Jurkat, Clone E6-1 (cell line): ENCODE measurements around the gene TXNDC17.
A peak's percentile ranks its signal among the peaks of the same experiment; 100 is the strongest.
"Not testable (repeated sequence)": the region's sequence is repeated elsewhere in the genome, so short reads cannot be mapped to it uniquely, and the experiment has no call there.

ENCODE experiments used
- DNase-seq: peaks from one replicate; pipeline ENCODE4 v3.0.0-alpha.2; 2011; ENCODE audit warnings: low read depth, low spot score
- H3K4me3 ChIP-seq: 2 replicates; pipeline ENCODE4 v1.5.1; 2011; ENCODE audit warnings: mild to moderate bottlenecking, low read length, control low read depth, moderate library complexity

The TXNDC17 gene

GRCh38 chr17:6656797-6657632, 16.2 kb downstream of the TXNDC17 start:
- peak overlapping the region; percentile 62 for H3K4me3 ChIP-seq
- DNase-seq = peak; percentile 40

GRCh38 chr17:6657633-6658287, 16.9 kb downstream of the TXNDC17 start:
- peak overlapping the region; percentile 62 for H3K4me3 ChIP-seq

GRCh38 chr17:6658411-6658810, 17.6 kb downstream of the TXNDC17 start:
- DNase-seq, H3K4me3 ChIP-seq: not testable (repeated sequence)

More at GRCh38 chr17:6657633-6658287, 16.9 kb downstream of the TXNDC17 start:
- no peak for DNase-seq

GRCh38 chr17:6660101-6660500, 19.2 kb downstream of the TXNDC17 start:
- no peak overlapping the region for H3K4me3 ChIP-seq
- DNase-seq = no peak

- no peak overlapping the region for H3K4me3 ChIP-seq
- DNase-seq = no peak
Measured at GRCh38 chr17:6660805-6661463, 20.1 kb downstream of the TXNDC17 start.

- no peak for DNase-seq
- H3K4me3 ChIP-seq = no peak overlapping the region
Measured at GRCh38 chr17:6661464-6661848, 20.6 kb downstream of the TXNDC17 start.

- DNase-seq, H3K4me3 ChIP-seq: not testable (repeated sequence)
Measured at GRCh38 chr17:6663200-6663599, 22.3 kb downstream of the TXNDC17 start.

- H3K4me3 ChIP-seq = no peak overlapping the region
- DNase-seq = peak; percentile 14
Measured at GRCh38 chr17:6666077-6666521, 25.2 kb downstream of the TXNDC17 start.

- no peak for DNase-seq
- H3K4me3 ChIP-seq = no peak overlapping the region
Measured at GRCh38 chr17:6666557-6666956, 25.7 kb downstream of the TXNDC17 start.

- no peak for DNase-seq
Measured at GRCh38 chr17:6667516-6667915, 26.7 kb downstream of the TXNDC17 start.

GRCh38 chr17:6668219-6668618, 27.4 kb downstream of the TXNDC17 start:
- no peak overlapping the region for H3K4me3 ChIP-seq
- DNase-seq = no peak

More at GRCh38 chr17:6667516-6667915, 26.7 kb downstream of the TXNDC17 start:
- no peak overlapping the region for H3K4me3 ChIP-seq

GRCh38 chr17:6668727-6669425, 28.0 kb downstream of the TXNDC17 start:
- no peak for DNase-seq
- no peak overlapping the region for H3K4me3 ChIP-seq

GRCh38 chr17:6669479-6670212, 28.8 kb downstream of the TXNDC17 start:
- DNase-seq = no peak
- H3K4me3 ChIP-seq = no peak overlapping the region

- DNase-seq = no peak
- no peak overlapping the region for H3K4me3 ChIP-seq
Measured at GRCh38 chr17:6670571-6670970, 29.7 kb downstream of the TXNDC17 start.

- no peak for DNase-seq
- H3K4me3 ChIP-seq = no peak overlapping the region
Measured at GRCh38 chr17:6670999-6671398, 30.1 kb downstream of the TXNDC17 start.

GRCh38 chr17:6671431-6671830, 30.6 kb downstream of the TXNDC17 start:
- H3K4me3 ChIP-seq = no peak overlapping the region
- DNase-seq = no peak

- DNase-seq = no peak
- no peak overlapping the region for H3K4me3 ChIP-seq
Measured at GRCh38 chr17:6674586-6674985, 33.7 kb downstream of the TXNDC17 start.

- DNase-seq = no peak
- no peak overlapping the region for H3K4me3 ChIP-seq
Measured at GRCh38 chr17:6675201-6675825, 34.5 kb downstream of the TXNDC17 start.
